Measurements from ENCODE around the gene RPL6.

Gene RPL6

GRCh38 chr12:112382866-112383265 is 26.5 kb downstream of the RPL6 start (continued):
- no peak for TF ChIP-seq ZNF8 (CRISPR knock-in tag; IDR thresholded peaks at IDR 0.05)

GRCh38 chr12:112381883-112382796 is 27.3 kb downstream of the RPL6 start, which contains the start of gene HECTD4:
HECTD4 (minus strand) TSS chr12:112382431; CDS start chr12:112382128, 303 bp downstream.
- no peak for TF ChIP-seq TOX (CRISPR knock-in tag; IDR thresholded peaks at IDR 0.05; ENCODE audit: borderline replicate concordance)
- TF ChIP-seq CREB5 (CRISPR knock-in tag; IDR thresholded peaks at IDR 0.05; ENCODE audit: low read depth): no peak
- TF ChIP-seq RARB (CRISPR knock-in tag; IDR thresholded peaks at IDR 0.05): no peak
- TF ChIP-seq ZFP3 (CRISPR knock-in tag; IDR thresholded peaks at IDR 0.05): no peak
- no peak for TF ChIP-seq GLIS3 (CRISPR knock-in tag; IDR thresholded peaks at IDR 0.05)
- TF ChIP-seq ESRRG (CRISPR knock-in tag; IDR thresholded peaks at IDR 0.05): no peak
- TF ChIP-seq PATZ1 (CRISPR knock-in tag; IDR thresholded peaks at IDR 0.05; ENCODE audit: borderline replicate concordance): no peak
- no peak for TF ChIP-seq ZNF565 (CRISPR knock-in tag; conservative IDR thresholded peaks at IDR 0.05; ENCODE audit: low read depth)
- TF ChIP-seq OSR1 (CRISPR knock-in tag; IDR thresholded peaks at IDR 0.05): no peak
- ATAC-seq: peak; percentile 98

- no peak for TF ChIP-seq CSRNP3 (CRISPR knock-in tag; IDR thresholded peaks at IDR 0.05)
- TF ChIP-seq BACH2 (CRISPR knock-in tag; IDR thresholded peaks at IDR 0.05; ENCODE audit: borderline replicate concordance): no peak
- TF ChIP-seq RARB (CRISPR knock-in tag; IDR thresholded peaks at IDR 0.05): no peak
- no peak for TF ChIP-seq PPARA (CRISPR knock-in tag; IDR thresholded peaks at IDR 0.05; ENCODE audit: borderline replicate concordance)
- TF ChIP-seq TOX (CRISPR knock-in tag; IDR thresholded peaks at IDR 0.05; ENCODE audit: borderline replicate concordance): no peak
- no peak for TF ChIP-seq ZNF8 (CRISPR knock-in tag; IDR thresholded peaks at IDR 0.05)
- TF ChIP-seq GLIS3 (CRISPR knock-in tag; IDR thresholded peaks at IDR 0.05): no peak
- no peak for TF ChIP-seq SNAI2 (CRISPR knock-in tag; IDR thresholded peaks at IDR 0.05)
- no peak for TF ChIP-seq OSR1 (CRISPR knock-in tag; IDR thresholded peaks at IDR 0.05)
- peak; percentile 28 for ATAC-seq
These were observed 28.0 kb downstream of the RPL6 start for GRCh38 chr12:112381406-112381882.

GRCh38 chr12:112380663-112381405 is 28.6 kb downstream of the RPL6 start:
- ATAC-seq: peak; percentile 7
- TF ChIP-seq BACH2 (CRISPR knock-in tag; IDR thresholded peaks at IDR 0.05; ENCODE audit: borderline replicate concordance) (no peak), PPARA (CRISPR knock-in tag; IDR thresholded peaks at IDR 0.05; ENCODE audit: borderline replicate concordance) (no peak), ARNTL (CRISPR knock-in tag; IDR thresholded peaks at IDR 0.05; ENCODE audit: borderline replicate concordance, low read depth) (no peak), RARB (CRISPR knock-in tag; IDR thresholded peaks at IDR 0.05) (no peak), TOX (CRISPR knock-in tag; IDR thresholded peaks at IDR 0.05; ENCODE audit: borderline replicate concordance) (no peak), TSHZ2 (CRISPR knock-in tag; IDR thresholded peaks at IDR 0.05) (no peak), PATZ1 (CRISPR knock-in tag; IDR thresholded peaks at IDR 0.05; ENCODE audit: borderline replicate concordance) (no peak), ZC3H10 (CRISPR knock-in tag; IDR thresholded peaks at IDR 0.05) (no peak), CSDC2 (CRISPR knock-in tag; IDR thresholded peaks at IDR 0.05) (no peak), ZNF8 (CRISPR knock-in tag; IDR thresholded peaks at IDR 0.05) (no peak), CREB5 (CRISPR knock-in tag; IDR thresholded peaks at IDR 0.05; ENCODE audit: low read depth) (no peak), TCF4 (CRISPR knock-in tag; IDR thresholded peaks at IDR 0.05; ENCODE audit: borderline replicate concordance) (no peak), ZFP30 (CRISPR knock-in tag; IDR thresholded peaks at IDR 0.05) (no peak), ZNF565 (CRISPR knock-in tag; conservative IDR thresholded peaks at IDR 0.05; ENCODE audit: low read depth) (no peak), ZNF70 (CRISPR knock-in tag; IDR thresholded peaks at IDR 0.05) (no peak), SNAI2 (CRISPR knock-in tag; IDR thresholded peaks at IDR 0.05) (no peak)

Data from SK-N-SH treated with all-trans-retinoic acid at 6 μM for 48 hours (cell line).